HG02884 (cell line): ENCODE results near the gene DYNC2H1.

Experiments
- ATAC-seq: cut with Tn5 transposase; IDR thresholded peaks from one replicate; pipeline ENCODE4 v1.9.1; 2021; ENCODE audit warnings: mild to moderate bottlenecking, moderate library complexity; ENCODE audit not compliant: unreplicated experiment

The DYNC2H1 gene, protein sequence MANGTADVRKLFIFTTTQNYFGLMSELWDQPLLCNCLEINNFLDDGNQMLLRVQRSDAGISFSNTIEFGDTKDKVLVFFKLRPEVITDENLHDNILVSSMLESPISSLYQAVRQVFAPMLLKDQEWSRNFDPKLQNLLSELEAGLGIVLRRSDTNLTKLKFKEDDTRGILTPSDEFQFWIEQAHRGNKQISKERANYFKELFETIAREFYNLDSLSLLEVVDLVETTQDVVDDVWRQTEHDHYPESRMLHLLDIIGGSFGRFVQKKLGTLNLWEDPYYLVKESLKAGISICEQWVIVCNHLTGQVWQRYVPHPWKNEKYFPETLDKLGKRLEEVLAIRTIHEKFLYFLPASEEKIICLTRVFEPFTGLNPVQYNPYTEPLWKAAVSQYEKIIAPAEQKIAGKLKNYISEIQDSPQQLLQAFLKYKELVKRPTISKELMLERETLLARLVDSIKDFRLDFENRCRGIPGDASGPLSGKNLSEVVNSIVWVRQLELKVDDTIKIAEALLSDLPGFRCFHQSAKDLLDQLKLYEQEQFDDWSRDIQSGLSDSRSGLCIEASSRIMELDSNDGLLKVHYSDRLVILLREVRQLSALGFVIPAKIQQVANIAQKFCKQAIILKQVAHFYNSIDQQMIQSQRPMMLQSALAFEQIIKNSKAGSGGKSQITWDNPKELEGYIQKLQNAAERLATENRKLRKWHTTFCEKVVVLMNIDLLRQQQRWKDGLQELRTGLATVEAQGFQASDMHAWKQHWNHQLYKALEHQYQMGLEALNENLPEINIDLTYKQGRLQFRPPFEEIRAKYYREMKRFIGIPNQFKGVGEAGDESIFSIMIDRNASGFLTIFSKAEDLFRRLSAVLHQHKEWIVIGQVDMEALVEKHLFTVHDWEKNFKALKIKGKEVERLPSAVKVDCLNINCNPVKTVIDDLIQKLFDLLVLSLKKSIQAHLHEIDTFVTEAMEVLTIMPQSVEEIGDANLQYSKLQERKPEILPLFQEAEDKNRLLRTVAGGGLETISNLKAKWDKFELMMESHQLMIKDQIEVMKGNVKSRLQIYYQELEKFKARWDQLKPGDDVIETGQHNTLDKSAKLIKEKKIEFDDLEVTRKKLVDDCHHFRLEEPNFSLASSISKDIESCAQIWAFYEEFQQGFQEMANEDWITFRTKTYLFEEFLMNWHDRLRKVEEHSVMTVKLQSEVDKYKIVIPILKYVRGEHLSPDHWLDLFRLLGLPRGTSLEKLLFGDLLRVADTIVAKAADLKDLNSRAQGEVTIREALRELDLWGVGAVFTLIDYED (N-terminal part only)

DNA sequence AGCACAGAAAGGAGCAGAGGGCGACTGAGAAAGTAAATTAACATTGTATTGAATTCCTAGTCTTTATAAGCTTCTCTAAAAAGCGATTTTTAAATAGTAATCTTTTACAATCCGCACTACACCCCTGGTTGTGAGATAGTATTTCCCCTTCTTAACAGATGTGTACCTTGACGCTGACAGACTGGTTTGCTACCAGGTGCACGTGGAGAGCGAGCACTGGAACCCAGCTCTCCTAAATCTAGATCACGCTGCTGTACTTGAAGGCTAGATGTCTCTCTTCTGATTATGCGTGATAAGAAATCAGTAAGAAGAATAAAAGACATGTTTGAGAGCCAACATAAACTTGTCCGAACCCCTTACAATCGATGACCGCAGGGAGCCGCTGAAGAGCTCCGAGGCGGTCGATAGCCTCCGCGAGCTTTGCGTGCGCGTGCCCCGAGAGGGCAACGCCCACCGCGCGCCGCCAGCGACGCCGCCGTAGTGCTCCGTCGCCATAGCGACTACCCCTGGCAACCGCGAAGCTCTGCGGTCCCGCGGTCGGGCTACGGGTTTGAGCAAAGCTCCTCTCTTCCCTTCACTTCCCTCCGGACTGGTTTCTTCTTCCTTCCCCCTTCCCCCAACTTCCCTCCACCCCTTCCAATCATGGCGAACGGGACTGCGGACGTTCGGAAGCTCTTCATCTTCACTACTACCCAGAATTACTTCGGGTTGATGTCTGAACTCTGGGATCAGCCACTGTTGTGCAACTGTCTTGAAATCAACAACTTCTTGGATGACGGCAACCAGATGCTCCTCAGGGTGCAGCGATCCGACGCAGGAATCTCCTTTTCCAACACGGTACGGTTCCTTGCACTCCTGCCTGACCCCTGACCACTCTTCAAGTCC, at the start of gene DYNC2H1:
Gene DYNC2H1 (plus strand): TSS at position 494 of the 885 bp plus-strand sequence. CDS start 149 bp downstream, at position 643.
- ATAC-seq = peak; percentile 100

DNA sequence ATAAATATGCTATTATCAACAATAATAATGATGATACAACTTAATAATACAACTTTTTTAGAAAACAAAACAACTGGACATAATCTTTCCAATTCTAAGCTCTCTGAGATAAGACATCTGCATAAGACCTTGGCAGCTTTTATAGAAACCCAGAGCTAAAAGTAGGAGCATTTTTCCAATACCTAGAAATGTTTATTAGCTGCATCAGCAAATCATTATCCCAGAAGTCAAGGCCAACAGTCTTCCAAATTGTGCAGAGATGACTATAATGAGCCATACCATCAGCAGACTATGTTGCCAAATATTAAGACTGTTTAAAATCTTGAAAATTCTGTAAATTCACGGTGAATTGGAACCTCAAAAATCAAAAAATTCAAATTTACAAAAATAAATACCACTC, 47.6 kb upstream of the DYNC2H1 start:
- ATAC-seq = no peak

DNA sequence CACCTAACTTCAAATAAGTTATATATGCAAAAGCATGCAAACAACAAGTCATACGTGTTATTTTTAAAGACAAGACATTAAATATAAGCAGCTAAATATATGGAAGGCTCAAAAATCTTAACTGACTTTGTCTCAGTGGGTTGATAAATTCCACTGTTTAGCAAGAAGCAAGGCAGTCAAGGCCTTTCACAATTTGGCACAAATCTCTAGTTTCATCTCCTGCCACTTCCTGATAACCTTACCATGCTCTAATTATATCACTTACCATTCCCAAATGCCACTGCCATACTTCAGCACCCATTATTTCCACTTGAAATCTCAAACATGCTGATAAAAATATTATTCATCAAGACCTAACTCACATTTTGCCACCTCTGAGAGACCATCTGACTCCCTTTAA, 42.1 kb upstream of the DYNC2H1 start:
- ATAC-seq = no peak

DNA sequence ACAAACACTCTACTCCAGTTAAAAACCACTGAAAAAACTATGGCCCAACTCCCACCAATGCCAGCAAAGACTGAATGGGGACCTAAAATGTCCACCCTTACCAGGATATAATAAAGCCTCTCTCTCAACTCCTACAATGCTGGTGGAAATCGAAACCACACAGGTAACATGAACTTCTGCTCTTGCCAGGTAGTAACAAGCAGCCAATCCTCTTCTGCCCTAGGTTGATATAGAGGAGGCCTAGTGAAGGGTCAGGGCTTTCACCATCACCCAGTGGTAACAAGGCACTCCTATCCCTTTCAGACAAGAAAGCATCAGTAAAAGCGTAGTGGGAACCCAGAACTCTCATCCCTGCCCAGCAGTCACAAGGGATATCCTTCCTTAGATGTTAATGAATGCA, 39.9 kb upstream of the DYNC2H1 start:
- ATAC-seq = no peak

DNA sequence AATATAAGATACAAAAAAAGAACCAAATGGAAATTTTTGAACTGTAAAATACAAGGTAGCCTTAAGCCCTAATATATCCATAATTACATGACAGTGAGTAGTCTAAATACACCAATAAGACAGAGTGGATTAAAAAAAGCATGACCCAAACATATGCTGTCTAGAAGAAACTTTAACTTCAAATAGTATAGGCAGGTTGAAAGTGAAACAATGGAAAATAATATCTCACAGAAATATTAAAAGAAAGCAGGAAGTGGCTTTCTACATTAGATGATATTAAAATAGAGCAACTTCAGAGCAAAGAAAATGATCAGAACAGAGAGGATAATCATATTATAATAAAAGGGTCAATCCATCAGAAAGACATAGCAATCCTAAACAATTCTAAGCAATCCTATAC, 39.1 kb upstream of the DYNC2H1 start:
- no peak for ATAC-seq

DNA sequence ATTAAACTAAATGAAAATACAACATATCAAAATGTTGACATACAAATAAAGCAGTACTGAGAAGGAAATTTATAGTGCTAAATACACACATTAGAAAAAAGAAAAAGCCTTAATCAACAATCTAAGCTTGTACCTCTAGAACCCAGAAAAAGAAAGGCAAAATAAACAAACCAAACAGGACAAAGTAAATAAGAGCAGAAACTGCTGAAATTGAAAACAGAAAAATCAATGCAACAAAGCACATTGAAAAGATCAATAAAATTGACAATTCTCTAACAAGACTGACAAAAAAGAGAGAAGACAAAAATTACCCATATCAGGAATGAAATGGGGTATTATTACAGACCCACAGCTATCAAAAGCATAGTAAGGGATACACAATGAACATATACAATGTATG, 38.2 kb upstream of the DYNC2H1 start:
- no peak for ATAC-seq

DNA sequence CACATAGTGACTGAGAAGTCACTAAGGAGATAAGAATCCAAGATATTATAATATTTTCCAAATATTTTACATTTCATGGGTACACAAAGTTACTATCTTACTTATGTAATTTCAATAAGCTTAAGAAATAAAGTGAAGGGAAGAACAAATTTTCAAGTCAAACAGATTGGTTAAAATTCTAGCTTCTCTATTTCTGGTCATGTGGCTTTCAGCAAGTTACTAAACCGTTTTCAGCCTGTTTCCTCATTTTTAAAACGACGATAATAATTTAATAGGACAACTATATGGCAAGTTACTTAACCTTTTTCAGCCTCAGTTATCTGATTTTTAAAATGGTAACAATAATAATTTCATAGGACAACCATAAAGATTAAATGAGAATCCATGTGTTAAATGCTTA, 32.9 kb upstream of the DYNC2H1 start:
- ATAC-seq = no peak

DNA sequence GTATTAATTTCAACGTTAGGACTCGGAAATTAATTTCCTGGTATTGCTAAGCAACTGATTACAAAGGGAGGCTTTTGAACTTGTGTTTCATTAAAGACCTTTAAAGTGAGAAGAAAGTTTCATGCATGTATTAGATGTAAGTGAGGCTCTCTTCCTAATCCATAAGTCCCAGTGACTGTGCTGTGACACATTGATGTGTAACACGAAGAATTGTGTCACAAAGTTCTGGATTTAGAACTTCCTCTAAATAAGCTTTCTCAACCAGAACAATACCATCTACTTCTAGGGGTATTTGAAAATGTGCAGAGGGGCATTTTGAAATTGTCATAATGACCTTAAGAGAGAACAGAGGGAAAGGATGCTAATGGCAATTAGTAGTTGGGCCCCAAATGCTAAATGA, 31.7 kb upstream of the DYNC2H1 start:
- ATAC-seq = no peak

DNA sequence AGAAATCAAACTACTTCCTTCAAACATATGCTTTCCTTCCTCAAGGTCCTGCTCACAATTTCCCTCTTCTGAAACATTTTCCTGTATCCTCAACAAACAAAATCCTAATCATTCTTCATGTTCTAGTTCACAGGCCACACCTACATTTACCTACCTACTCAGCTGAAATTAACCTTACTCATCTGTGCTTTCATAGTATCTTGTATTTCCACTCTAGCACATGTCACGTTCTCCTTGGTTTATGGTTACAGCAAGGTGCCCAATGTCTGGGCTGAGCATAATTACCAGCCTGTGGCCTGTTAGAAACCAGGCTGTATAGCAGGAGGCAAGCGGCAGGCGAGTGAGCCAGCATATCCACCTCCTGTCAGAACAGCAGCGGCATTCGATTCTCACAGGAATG, 30.5 kb upstream of the DYNC2H1 start:
- no peak for ATAC-seq

DNA sequence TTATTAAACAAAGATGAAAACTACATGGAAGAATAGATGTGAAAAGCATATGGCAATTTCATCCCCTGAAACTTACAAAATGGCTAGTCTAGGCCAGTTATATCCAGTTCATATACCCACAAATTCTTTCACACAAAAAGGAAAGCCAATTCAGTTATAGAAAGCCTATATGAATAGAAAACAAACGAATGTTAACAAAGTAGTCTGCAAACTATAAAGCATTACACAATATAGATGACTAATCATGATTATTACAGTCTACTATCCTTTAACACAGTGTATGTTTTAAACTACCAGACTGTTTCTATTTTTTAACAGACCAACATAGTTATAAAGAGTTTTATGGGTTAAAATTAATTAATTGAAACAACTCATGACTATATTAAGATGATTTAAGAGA, 29.4 kb upstream of the DYNC2H1 start:
- no peak for ATAC-seq

DNA sequence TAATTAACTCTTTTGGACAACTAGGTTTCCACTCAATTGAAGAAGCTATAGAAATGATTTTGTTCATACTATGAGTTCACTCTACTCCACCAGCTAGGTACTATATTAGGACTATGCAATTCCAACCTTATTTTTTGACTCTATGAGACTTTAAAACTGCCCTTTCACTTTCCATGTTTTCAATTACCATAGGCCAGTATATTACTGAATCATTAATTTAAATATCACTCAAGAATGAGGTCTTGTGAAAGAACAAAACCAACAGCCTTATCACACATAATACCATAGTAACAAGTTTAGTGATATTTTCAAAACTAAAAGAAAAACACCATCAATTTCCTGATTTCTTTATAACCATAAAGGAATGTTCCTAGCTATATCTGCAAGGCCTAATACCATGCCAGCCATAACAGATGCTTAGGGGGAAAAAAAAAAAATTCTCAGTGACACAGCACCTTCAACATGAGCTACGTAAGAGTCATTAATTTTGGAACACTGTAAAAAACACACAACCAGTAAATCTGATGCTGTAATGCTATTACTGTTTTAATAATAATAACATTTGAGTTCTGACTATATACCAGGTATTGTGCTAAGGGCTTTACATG, 23.4 kb upstream of the DYNC2H1 start:
- no peak for ATAC-seq

DNA sequence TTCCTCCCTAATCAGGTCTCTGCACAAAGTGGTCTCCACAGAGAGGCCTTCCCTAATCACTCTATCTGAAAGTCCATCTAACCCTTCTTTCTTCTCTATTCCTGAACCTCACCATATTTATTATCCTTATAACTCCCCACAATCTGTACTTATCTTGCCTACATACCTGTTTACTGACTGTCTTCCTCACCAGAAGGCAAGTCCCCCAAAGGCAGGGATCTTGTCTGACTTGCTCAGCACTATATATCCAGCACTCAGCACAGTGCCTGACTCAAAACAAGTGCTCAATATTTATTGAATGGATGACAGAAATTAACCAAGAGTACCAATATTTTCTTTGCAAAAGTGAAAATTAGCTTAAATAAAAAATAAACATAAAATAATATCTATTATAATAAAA, 22.8 kb upstream of the DYNC2H1 start:
- ATAC-seq = no peak

DNA sequence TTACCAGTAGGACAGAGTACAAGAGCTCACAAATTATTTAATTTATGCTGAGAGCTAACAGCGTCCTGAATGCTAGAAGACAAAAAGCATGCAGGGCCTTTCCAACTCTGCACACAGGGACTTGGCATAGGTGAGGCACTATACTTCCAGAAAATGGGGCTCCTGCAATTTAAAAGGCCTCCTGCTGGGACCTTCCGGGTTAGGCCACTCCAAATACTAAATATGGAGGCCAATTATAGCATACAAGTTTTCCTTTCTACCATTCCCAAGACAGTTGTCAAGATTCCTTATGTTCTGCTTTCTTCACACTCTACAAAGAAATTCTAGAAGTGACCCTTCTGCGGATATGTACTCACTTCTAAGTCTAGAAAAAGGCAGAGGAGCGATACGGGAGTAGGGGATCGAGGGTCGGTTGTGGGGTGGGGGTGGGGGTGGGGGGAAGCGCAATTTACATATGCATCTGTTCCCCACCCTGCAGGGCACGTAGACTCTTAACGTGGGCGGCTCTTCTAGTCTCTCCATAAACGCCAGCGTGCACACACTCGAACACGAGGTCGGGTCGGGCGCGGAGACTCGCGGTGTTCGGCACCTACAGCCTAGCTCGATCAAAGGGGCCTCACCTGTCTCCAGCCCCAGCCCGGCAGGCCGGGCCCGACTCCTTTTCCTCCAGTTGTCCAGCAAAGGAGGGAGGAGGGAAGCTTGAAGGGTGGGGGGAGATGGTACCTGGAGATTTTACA, 18.0 kb upstream of the DYNC2H1 start:
- peak; percentile 44 for ATAC-seq

DNA sequence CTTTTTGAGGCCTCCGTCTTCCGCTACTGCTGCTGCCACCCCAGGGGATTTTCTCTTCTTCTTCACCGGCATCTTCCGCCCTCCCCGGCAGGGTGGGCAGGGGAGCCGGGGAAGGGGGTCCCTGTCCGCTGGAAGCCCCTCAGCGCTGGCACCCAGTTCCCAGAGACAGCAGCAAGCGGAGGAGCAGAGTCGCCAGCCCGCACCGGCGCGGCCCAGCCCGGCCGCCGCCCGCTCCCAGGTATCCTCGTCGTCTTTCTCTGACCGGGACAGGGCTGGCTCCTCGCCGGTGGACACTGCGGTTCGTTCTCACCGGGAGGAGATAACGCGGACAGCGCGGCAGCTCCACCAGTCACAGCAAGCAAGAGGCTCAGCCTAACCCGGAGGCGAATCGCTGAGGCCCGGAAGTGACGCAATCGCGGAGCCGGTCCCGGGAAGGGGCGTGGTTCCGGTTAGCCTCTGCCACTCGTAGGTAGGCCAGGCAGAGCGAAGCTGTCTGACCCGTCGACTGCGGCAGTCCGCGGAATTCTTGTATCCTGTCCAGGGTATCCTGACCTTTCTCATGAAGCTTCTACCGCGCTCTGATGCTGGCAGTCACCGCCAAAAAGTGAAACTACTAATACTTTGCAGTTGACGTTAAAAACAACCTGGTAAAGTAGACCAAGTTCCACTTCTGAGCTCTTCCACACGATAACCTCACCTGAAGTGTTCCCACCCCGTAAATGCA, 17.3 kb upstream of the DYNC2H1 start, which contains the start of gene DCUN1D5:
Gene DCUN1D5 (minus strand): TSS at position 360 of the 724 bp plus-strand sequence. CDS start 288 bp downstream, at position 72.
- ATAC-seq = peak; percentile 99

DNA sequence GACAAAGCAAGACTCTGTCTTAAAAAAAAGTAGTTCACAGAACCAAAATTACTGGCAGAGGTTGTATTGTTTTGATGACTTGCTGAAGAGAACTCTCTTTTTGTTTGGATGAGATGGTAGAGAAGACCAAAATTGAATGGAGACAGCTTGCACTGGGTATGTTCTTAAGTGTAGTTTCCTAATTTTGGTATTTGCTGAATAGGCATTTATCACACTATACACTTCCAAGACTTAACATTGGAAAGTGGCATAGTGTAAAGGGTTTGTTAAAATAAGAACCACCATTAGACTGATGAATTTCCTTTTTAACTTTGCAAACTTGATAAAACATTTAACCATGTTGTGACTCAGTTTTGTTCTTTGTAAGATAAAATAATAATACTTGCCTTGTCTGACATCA, 11.9 kb upstream of the DYNC2H1 start:
- ATAC-seq = no peak

DNA sequence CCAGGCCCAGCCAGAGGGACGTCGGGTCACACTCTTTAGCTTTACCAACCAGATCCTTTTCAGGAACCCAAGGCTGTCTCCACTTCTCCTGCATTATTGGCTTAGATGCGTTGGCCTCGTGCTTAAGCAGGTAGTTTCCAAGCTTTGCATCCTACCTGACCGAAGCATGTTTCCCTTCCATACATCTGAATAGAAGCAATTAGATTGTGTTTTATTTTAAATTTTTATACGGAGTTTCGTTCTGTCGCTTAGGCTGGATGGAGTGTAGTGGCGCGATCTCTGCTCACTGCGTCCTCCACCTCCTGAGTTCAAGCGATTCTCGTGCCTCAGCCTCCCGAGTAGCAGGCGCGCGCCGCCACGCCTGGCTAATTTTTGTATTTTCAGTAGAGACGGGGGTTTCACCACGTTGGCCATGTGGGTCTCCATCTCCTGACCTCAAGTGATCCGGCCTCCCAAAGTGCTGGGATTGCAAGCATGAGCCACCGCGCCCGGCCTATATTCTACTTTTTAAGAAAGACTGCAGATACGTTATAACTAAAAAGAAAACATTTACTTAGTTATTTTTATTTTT, 677 bp downstream of the DYNC2H1 start:
- peak; percentile 3 for ATAC-seq

DNA sequence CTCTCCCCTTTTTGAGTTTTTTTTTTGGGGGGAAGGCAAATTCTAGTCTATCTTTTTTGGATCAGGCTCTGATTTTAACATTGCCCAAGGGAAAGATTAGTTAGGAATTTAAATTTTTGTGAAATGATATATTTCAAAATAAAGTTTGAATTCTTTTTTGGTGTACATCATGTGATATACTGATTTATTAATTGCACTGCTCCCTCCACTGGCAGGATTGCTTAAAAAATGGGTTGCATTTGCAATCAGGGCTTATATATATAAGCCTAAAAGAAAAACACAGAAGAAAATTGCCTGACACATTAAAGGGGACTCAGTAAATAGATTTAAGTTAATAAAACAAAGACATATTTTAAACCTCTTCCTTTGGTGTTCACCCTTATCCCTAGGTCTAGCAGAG, 1.2 kb downstream of the DYNC2H1 start:
- no peak for ATAC-seq

DNA sequence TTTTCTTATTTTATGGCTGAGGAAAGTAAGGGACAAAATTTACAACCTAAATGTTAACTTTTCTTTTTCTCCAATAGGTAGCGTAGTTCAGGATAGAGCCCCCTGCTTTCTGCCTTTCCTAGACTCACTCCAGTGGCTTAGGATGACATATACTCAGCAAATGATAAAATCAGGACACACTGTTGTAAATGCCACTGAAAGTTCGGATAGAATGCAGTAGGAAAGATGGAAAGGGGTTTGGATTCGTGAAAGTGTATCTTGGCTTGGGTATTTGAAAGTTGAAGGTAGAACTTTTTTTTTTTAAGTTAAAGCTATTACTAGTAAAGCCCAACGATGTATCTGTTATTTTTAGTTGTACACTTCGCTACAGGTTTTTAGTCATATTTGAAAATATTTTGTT, 2.2 kb downstream of the DYNC2H1 start:
- no peak for ATAC-seq
